GM12878 (cell line): ENCODE measurements around the gene NAA10. TPM values are rescaled to one million over a fixed set of nuclear protein-coding genes. Genes with fewer than 3 reads are reported as not detected.

Experiments
- ASH2L ChIP-seq: fragments of 300-600, 200-600 bp; sonication (generic); IDR thresholded peaks from 2 replicates; pipeline ENCODE4 v1.6.1; 2017; ENCODE audit warnings: low read depth, mild to moderate bottlenecking, borderline replicate concordance
- ATF2 ChIP-seq: IDR thresholded peaks from 2 replicates; pipeline ENCODE4 v1.6.1; 2012; ENCODE audit warnings: low read length, inconsistent platforms
- IKZF1 ChIP-seq: fragments of 450-650 bp; conservative IDR thresholded peaks from 2 replicates; pipeline ENCODE4 v1.6.1; 2017; ENCODE audit warnings: antibody characterized with exemption, mild to moderate bottlenecking
- JUNB ChIP-seq: IDR thresholded peaks from 2 replicates; pipeline ENCODE4 v1.6.1; 2016; ENCODE audit warnings: antibody characterized with exemption, mild to moderate bottlenecking
- MTA2 ChIP-seq: fragments of 450-650 bp; IDR thresholded peaks from 2 replicates; pipeline ENCODE4 v1.6.1; 2016; ENCODE audit warnings: low read depth, mild to moderate bottlenecking, moderate library complexity
- NBN ChIP-seq: fragments of 450-650 bp; IDR thresholded peaks from 2 replicates; pipeline ENCODE4 v1.6.1; 2016
- RELB ChIP-seq: fragments of 450-650 bp; IDR thresholded peaks from 2 replicates; pipeline ENCODE4 v1.6.1; 2017; ENCODE audit warnings: low read depth, mild to moderate bottlenecking, moderate library complexity
- REST ChIP-seq: IDR thresholded peaks from 2 replicates; pipeline ENCODE4 v1.6.1; 2012; ENCODE audit warnings: mild to moderate bottlenecking, low read depth, low read length
- SMC3 ChIP-seq: IDR thresholded peaks from 2 replicates; pipeline ENCODE4 v1.6.1; 2011; ENCODE audit warnings: low read length, improper control_type of control experiment, borderline replicate concordance
- STAT1 ChIP-seq: fragments of 450-650 bp; conservative IDR thresholded peaks from 2 replicates; pipeline ENCODE4 v1.6.1; 2014; ENCODE audit warnings: antibody characterized with exemption, mild to moderate bottlenecking
- TBL1XR1 ChIP-seq: IDR thresholded peaks from 2 replicates; pipeline ENCODE4 v1.6.1; 2012; ENCODE audit warnings: low read depth, low read length, improper control_type of control experiment
- TCF12 ChIP-seq: IDR thresholded peaks from 2 replicates; pipeline ENCODE4 v1.6.1; 2011; ENCODE audit warnings: low read depth, mild to moderate bottlenecking, low read length
- ZBTB33 ChIP-seq: fragments of 450-650 bp; IDR thresholded peaks from 2 replicates; pipeline ENCODE4 v1.6.1; 2017; ENCODE audit warnings: mild to moderate bottlenecking
- polyA plus RNA-seq, 11 experiments: library from polyadenylated mRNA; depleted of rRNA in 4 of 11; unstranded in 6 of 11; stranded (reverse) in 5 of 11; fragments of >200 nt; fragmentation: Nextera tagmentation in 4 of 11; fragmentation: Illumina TruSeq in 1 of 11; extraction: Ambion mirVana in 4 of 11; extraction: Trizol in 1 of 11; gene quantifications; 1 replicate in 1 of 11; 2 replicates in 10 of 11; pipeline versions ENCODE4 v1.2.1 to v1.2.3, GENCODE V29; 2011 to 2016; ENCODE audit warnings: inconsistent platforms in 2 of 11, missing spikeins in 2 of 11, low read depth in 1 of 11
- total RNA-seq, 4 experiments: library from RNA; depleted of rRNA in 3 of 4; stranded (reverse); fragments of >200 nt in 3 of 4; fragmentation: Illumina TruSeq in 1 of 4; extraction: Trizol in 1 of 4; gene quantifications; 2 replicates each; pipeline versions ENCODE4 v1.2.1 to v1.2.3, GENCODE V29; 2013 to 2021
- TF ChIP-seq, protein P1 (sequence below): IDR thresholded peaks from 2 replicates; pipeline ENCODE4 v1.6.1; 2011; ENCODE audit warnings: mild to moderate bottlenecking, low read depth, low read length, moderate library complexity; ENCODE audit not compliant: insufficient replicate concordance
- TF ChIP-seq, protein P2 (sequence below): fragments of 450-650 bp; formaldehyde crosslinking; IDR thresholded peaks from 2 replicates; pipeline ENCODE4 v1.5.0; 2022; ENCODE audit warnings: mild to moderate bottlenecking, missing genetic modification characterization

Gene NAA10
- total and polyA plus RNA-seq, 10 of the 15 experiments (the other 5 are each of a cell fraction or from before 2014, with no cell fraction given) = 7.9 to 212 (median 98.9) TPM

- TF ChIP-seq REST (peak; percentile 60; the same call in 1 of the 2 replicates), RELB (peak; percentile 43), SMC3 (no peak), IKZF1 (peak; percentile 3; the same call in 1 of the 2 replicates), STAT1 (0 out of 2 replicates have a peak, but pooled peaks have one; percentile 9), JUNB (no peak), TBL1XR1 (no peak; the same call in 1 of the 2 replicates), MTA2 (no peak), ATF2 (no peak), TCF12 (peak; percentile 68; the same call in 1 of the 2 replicates), ASH2L (0 out of 2 replicates have a peak, but pooled peaks have one; percentile 28), ZBTB33 (no peak), NBN (peak; percentile 83; the same call in 1 of the 2 replicates)
- TF ChIP-seq, protein P1, sequence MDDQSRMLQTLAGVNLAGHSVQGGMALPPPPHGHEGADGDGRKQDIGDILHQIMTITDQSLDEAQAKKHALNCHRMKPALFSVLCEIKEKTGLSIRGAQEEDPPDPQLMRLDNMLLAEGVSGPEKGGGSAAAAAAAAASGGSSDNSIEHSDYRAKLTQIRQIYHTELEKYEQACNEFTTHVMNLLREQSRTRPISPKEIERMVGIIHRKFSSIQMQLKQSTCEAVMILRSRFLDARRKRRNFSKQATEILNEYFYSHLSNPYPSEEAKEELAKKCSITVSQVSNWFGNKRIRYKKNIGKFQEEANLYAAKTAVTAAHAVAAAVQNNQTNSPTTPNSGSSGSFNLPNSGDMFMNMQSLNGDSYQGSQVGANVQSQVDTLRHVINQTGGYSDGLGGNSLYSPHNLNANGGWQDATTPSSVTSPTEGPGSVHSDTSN = no peak
- TF ChIP-seq, protein P2, sequence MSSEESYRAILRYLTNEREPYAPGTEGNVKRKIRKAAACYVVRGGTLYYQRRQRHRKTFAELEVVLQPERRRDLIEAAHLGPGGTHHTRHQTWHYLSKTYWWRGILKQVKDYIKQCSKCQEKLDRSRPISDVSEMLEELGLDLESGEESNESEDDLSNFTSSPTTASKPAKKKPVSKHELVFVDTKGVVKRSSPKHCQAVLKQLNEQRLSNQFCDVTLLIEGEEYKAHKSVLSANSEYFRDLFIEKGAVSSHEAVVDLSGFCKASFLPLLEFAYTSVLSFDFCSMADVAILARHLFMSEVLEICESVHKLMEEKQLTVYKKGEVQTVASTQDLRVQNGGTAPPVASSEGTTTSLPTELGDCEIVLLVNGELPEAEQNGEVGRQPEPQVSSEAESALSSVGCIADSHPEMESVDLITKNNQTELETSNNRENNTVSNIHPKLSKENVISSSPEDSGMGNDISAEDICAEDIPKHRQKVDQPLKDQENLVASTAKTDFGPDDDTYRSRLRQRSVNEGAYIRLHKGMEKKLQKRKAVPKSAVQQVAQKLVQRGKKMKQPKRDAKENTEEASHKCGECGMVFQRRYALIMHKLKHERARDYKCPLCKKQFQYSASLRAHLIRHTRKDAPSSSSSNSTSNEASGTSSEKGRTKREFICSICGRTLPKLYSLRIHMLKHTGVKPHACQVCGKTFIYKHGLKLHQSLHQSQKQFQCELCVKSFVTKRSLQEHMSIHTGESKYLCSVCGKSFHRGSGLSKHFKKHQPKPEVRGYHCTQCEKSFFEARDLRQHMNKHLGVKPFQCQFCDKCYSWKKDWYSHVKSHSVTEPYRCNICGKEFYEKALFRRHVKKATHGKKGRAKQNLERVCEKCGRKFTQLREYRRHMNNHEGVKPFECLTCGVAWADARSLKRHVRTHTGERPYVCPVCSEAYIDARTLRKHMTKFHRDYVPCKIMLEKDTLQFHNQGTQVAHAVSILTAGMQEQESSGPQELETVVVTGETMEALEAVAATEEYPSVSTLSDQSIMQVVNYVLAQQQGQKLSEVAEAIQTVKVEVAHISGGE (CRISPR knock-in tag) = no peak
Observed at GRCh38 chrX:153971450-153972367, 36.9 kb upstream of the NAA10 start, which contains the start of gene HCFC1 (continued).
